Fibroblast of upper back skin (primary cell): Measurements from ENCODE around the gene CENPK.
"Not testable (repeated sequence)": the region's sequence is repeated elsewhere in the genome, so short reads cannot be mapped to it uniquely, and the experiment has no call there.

Experiments
- DNase-seq: peaks from one replicate; pipeline ENCODE4 v3.0.0-alpha.2; 2013

Gene CENPK

GRCh38 chr5:65489119-65489518, 73.8 kb downstream of the CENPK start:
- DNase-seq, result no peak

GRCh38 chr5:65488038-65488687, 74.8 kb downstream of the CENPK start:
- DNase-seq, result not testable (repeated sequence)

- DNase-seq, result not testable (repeated sequence)
Observed at GRCh38 chr5:65486803-65487202, 76.2 kb downstream of the CENPK start.

- no peak for DNase-seq
Observed at GRCh38 chr5:65485405-65485804, 77.6 kb downstream of the CENPK start.

- DNase-seq, result peak; percentile 76
Observed at GRCh38 chr5:65483546-65484346, 79.2 kb downstream of the CENPK start.

- peak; percentile 65 for DNase-seq
Observed at GRCh38 chr5:65482736-65483545, 80.0 kb downstream of the CENPK start.

GRCh38 chr5:65482296-65482735, 80.7 kb downstream of the CENPK start:
- DNase-seq, result peak; percentile 59

- peak; percentile 99 for DNase-seq
Observed at GRCh38 chr5:65481635-65482295, 81.2 kb downstream of the CENPK start, which contains the start of gene ADAMTS6. ADAMTS6 (minus strand) TSS chr5:65481920; CDS start chr5:65473673, 8,247 bp downstream.

GRCh38 chr5:65481171-65481581, 81.8 kb downstream of the CENPK start:
- DNase-seq, result no peak

- DNase-seq, result peak; percentile 91
Observed at GRCh38 chr5:65480306-65480865, 82.6 kb downstream of the CENPK start.

GRCh38 chr5:65479527-65479926, 83.4 kb downstream of the CENPK start:
- DNase-seq, result no peak

- no peak for DNase-seq
Observed at GRCh38 chr5:65478336-65478735, 84.6 kb downstream of the CENPK start.

- DNase-seq, result no peak
Observed at GRCh38 chr5:65475895-65476294, 87.1 kb downstream of the CENPK start.

GRCh38 chr5:65475336-65475735, 87.6 kb downstream of the CENPK start:
- DNase-seq, result no peak

- DNase-seq, result no peak
Observed at GRCh38 chr5:65474130-65474711, 88.7 kb downstream of the CENPK start.

GRCh38 chr5:65468633-65469032, 94.3 kb downstream of the CENPK start:
- DNase-seq, result peak; percentile 41
